B cell (primary cell): ENCODE measurements around the gene KHNYN. TPM values are rescaled to one million over a fixed set of nuclear protein-coding genes. Genes with fewer than 3 reads are reported as not detected.

Source experiments
- ATAC-seq: fragments of 200-7000 bp; cut with Tn5 transposase; one replicate; pipeline ENCODE4 v1.10.0; 2021; ENCODE audit warnings: low read depth, mild to moderate bottlenecking, moderate number of reproducible peaks, moderate library complexity
- CTCF ChIA-PET: fragments of 350-600 bp; sonication (Branson Sonifier 250); formaldehyde crosslinking; loops from one replicate; lab custom pipeline; 2021; ENCODE audit warnings: antibody characterized with exemption, inconsistent platforms; lab: Charles Lee
- POLR2A ChIA-PET: fragments of 350-600 bp; sonication (Branson Sonifier 250); formaldehyde crosslinking; loops from one replicate; lab custom pipeline; 2021; ENCODE audit warnings: antibody characterized with exemption; lab: Charles Lee
- DNase-seq: peaks from one replicate; pipeline ENCODE4 v3.0.0; 2013
- H2AFZ ChIP-seq: 2 replicates; pipeline ENCODE4 v1.6.1; 2012; ENCODE audit warnings: mild to moderate bottlenecking, low read depth, low read length; ENCODE audit not compliant: insufficient read depth, poor library complexity, severe bottlenecking
- H3K27ac ChIP-seq, 2 donors: 1 replicate in 1 of 2; 2 replicates in 1 of 2; pipeline ENCODE4 v1.5.1; 2012 to 2013; ENCODE audit warnings: low read length in 2 of 2, mild to moderate bottlenecking in 2 of 2, moderate library complexity in 1 of 2
- H3K27me3 ChIP-seq, 4 experiments: fragments of 200-600 bp in 1 of 4; sonication (generic) in 1 of 4; replicated peaks in 1 of 4; 1 replicate in 2 of 4; 2 replicates in 2 of 4; pipeline versions ENCODE4 v1.6.1 to v1.7.0; 2013 to 2016; ENCODE audit warnings: low read length in 3 of 4, mild to moderate bottlenecking in 2 of 4, mixed read lengths in 1 of 4, moderate library complexity in 1 of 4; ENCODE audit not compliant: insufficient read depth in 4 of 4, control insufficient read depth in 3 of 4; ENCODE audit errors: control extremely low read depth in 1 of 4
- H3K36me3 ChIP-seq, 2 experiments: replicated peaks in 1 of 2; 1 replicate in 1 of 2; 2 replicates in 1 of 2; pipeline versions ENCODE4 v1.6.1 to v1.7.1; 2013; ENCODE audit warnings: low read length in 1 of 2; ENCODE audit not compliant: insufficient read depth in 2 of 2, control insufficient read depth in 1 of 2; ENCODE audit errors: control extremely low read depth in 1 of 2, extremely low read depth in 1 of 2
- H3K4me1 ChIP-seq, 2 donors: fragments of 200-600 bp in 1 of 2; sonication (generic) in 1 of 2; 1 replicate in 1 of 2; 2 replicates in 1 of 2; pipeline versions ENCODE4 v1.5.1 to v1.6.1; 2013 to 2017; ENCODE audit warnings: low read length in 2 of 2; ENCODE audit not compliant: control insufficient read depth in 2 of 2, insufficient read depth in 2 of 2
- H3K4me2 ChIP-seq: replicated peaks from 2 replicates; pipeline ENCODE3; 2012; ENCODE audit warnings: mild to moderate bottlenecking, low read depth, low read length; ENCODE audit not compliant: poor library complexity, severe bottlenecking
- H3K4me3 ChIP-seq, 5 experiments: fragments of 200-600 bp in 1 of 5; sonication (generic) in 1 of 5; 1 replicate in 3 of 5; 2 replicates in 2 of 5; pipeline versions ENCODE4 v1.5.1 to v1.7.0; 2011 to 2016; ENCODE audit warnings: low read length in 4 of 5, mild to moderate bottlenecking in 4 of 5, low read depth in 2 of 5, control low read depth in 1 of 5, moderate library complexity in 1 of 5; ENCODE audit not compliant: insufficient read depth in 1 of 5; ENCODE audit errors: control extremely low read depth in 1 of 5, extremely low read depth in 1 of 5
- H3K79me2 ChIP-seq: fragments of 200-600 bp; sonication (generic); one replicate; pipeline ENCODE4 v1.6.0; 2016; ENCODE audit warnings: low read length; ENCODE audit not compliant: control insufficient read depth, insufficient read depth
- H3K9ac ChIP-seq: fragments of 200-600 bp; sonication (generic); 2 replicates; pipeline ENCODE4 v1.6.1; 2017; ENCODE audit warnings: mild to moderate bottlenecking, low read length, moderate library complexity
- H3K9me3 ChIP-seq, 3 donors: one replicate each; pipeline versions ENCODE4 v1.6.1 to v1.7.1; 2013; ENCODE audit warnings: low read length in 2 of 3; ENCODE audit not compliant: control insufficient read depth in 2 of 3, insufficient read depth in 1 of 3; ENCODE audit errors: control extremely low read depth in 1 of 3
- H4K20me1 ChIP-seq: 2 replicates; pipeline ENCODE4 v1.6.0; 2012; ENCODE audit warnings: mild to moderate bottlenecking, low read length; ENCODE audit not compliant: insufficient read depth, control insufficient read depth, poor library complexity, severe bottlenecking
- H3K27ac Mint-ChIP-seq: one replicate; pipeline ENCODE4 v1.8.0; 2021; ENCODE audit warnings: mixed read lengths
- H3K27me3 Mint-ChIP-seq: one replicate; pipeline ENCODE4 v1.8.0; 2021; ENCODE audit warnings: mixed read lengths
- H3K4me1 Mint-ChIP-seq: one replicate; pipeline ENCODE4 v1.8.0; 2021; ENCODE audit warnings: mixed read lengths
- H3K4me3 Mint-ChIP-seq: one replicate; pipeline ENCODE4 v1.8.0; 2021; ENCODE audit warnings: mixed read lengths
- H3K9me3 Mint-ChIP-seq: one replicate; pipeline ENCODE4 v1.8.0; 2022; ENCODE audit warnings: mixed read lengths; ENCODE audit not compliant: insufficient read depth
- EZH2 ChIP-seq: IDR thresholded peaks from 2 replicates; pipeline ENCODE4 v1.6.1; 2012; ENCODE audit warnings: borderline replicate concordance, low read depth, mild to moderate bottlenecking, moderate library complexity, low read length; ENCODE audit not compliant: insufficient read depth, poor library complexity, severe bottlenecking
- WGBS: methylation state at CpG from one replicate; pipeline ENCODE4 v1.1.5; 2013; ENCODE audit warnings: missing lambda C conversion rate; ENCODE audit not compliant: insufficient coverage; 5-methylcytosine and 5-hydroxymethylcytosine counted together
- intact Hi-C: fragments of 100-400 bp; cut with micrococcal nuclease; formaldehyde crosslinking; loops from one replicate; pipeline ENCODE4 v1.10.0; 2022
- polyA plus RNA-seq: library from polyadenylated mRNA; depleted of rRNA; stranded (reverse); fragments of >200 nt; gene quantifications from 2 replicates; pipeline ENCODE4 v1.2.3, GENCODE V29; 2012
- total RNA-seq, 2 donors: library from RNA; stranded (reverse); fragments of 120-200 nt in 1 of 2; gene quantifications; 1 replicate in 1 of 2; 2 replicates in 1 of 2; pipeline versions ENCODE4 v1.2.3 to v1.2.4, GENCODE V29; 2013 to 2022
- TF ChIP-seq, protein P1 (sequence below): fragments of 200-600 bp; IDR thresholded peaks from one replicate; pipeline ENCODE4 v1.8.0; 2022; ENCODE audit warnings: antibody characterized with exemption, mild to moderate bottlenecking

Gene KHNYN
- total and polyA plus RNA-seq, 2 donors (not counting 1 experiment from before 2014, with no cell fraction given): 74.4 to 184 TPM

DNA sequence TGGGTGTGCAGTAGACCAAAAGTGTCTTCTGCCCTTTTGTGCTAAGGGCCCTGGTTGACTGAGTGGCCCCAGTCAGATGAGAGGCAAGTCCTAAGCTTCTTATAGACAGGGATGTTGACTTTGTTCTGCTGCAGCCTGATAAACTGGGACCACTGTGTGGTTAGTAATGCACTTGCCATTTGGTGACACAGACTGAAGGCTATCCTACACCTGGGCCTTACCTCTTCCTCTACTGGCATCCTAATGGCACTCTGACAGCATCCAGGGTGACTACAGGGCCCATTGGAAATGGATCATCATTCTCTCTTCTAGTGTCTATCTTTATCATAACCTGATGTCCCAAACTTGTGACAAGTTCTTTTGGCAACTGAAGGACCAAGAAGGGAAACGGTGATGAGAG lies 9.5 kb downstream of the KHNYN start:
- peaks cover 75% of the 10 kb centered on the region for H3K4me1 Mint-ChIP-seq

More for the DNA sequence above, 9.5 kb downstream of the KHNYN start:
- TF ChIP-seq EZH2: no peak
- TF ChIP-seq, protein P1, sequence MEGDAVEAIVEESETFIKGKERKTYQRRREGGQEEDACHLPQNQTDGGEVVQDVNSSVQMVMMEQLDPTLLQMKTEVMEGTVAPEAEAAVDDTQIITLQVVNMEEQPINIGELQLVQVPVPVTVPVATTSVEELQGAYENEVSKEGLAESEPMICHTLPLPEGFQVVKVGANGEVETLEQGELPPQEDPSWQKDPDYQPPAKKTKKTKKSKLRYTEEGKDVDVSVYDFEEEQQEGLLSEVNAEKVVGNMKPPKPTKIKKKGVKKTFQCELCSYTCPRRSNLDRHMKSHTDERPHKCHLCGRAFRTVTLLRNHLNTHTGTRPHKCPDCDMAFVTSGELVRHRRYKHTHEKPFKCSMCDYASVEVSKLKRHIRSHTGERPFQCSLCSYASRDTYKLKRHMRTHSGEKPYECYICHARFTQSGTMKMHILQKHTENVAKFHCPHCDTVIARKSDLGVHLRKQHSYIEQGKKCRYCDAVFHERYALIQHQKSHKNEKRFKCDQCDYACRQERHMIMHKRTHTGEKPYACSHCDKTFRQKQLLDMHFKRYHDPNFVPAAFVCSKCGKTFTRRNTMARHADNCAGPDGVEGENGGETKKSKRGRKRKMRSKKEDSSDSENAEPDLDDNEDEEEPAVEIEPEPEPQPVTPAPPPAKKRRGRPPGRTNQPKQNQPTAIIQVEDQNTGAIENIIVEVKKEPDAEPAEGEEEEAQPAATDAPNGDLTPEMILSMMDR: no peak
- intact Hi-C loops: loop anchor here (10.0 kb wide), 1 partner anchor 1344 kb away; the partner anchor contains the start of genes ACIN1 and C14orf119
- no peak overlapping the region for H2AFZ ChIP-seq
- H4K20me1 ChIP-seq: peaks cover 70% of the 10 kb centered on the region
- Mint-ChIP-seq H3K9me3 (no peaks in the 10 kb centered on the region), H3K27ac (peak overlapping the region; percentile 42), H3K4me3 (no peak overlapping the region), H3K27me3 (no peaks in the 10 kb centered on the region)
- no peaks in the 10 kb centered on the region for H3K9me3 ChIP-seq
- no peak overlapping the region for H3K4me3 ChIP-seq
- peaks cover 0 to 64% of the 10 kb centered on the region in 2 experiments for H3K36me3 ChIP-seq
- H3K9ac ChIP-seq: no peak overlapping the region
- ChIA-PET CTCF (interaction anchor here (0.7 to 17.4 kb wide), 4 partner anchors 8 to 267 kb away, joined by 3 to 650 read pairs (median 30); partner anchors contain the start of genes ADCY4, CBLN3, KHNYN and LTB4R), POLR2A (no interaction called here)
- peaks cover 38 to 45% of the 10 kb centered on the region in 2 donors for H3K4me1 ChIP-seq
- H3K4me2 ChIP-seq: no peak overlapping the region
- H3K79me2 ChIP-seq: peaks cover 33% of the 10 kb centered on the region
- DNase-seq (no peak), ATAC-seq (no peak)
- WGBS: no CpG with 5 or more reads among the region's 1 CpG
- no peak overlapping the region for H3K27ac ChIP-seq
- H3K27me3 ChIP-seq: no peaks in the 10 kb centered on the region
